ENCODE data around the gene TMPRSS13.

TMPRSS13 gene

DNA sequence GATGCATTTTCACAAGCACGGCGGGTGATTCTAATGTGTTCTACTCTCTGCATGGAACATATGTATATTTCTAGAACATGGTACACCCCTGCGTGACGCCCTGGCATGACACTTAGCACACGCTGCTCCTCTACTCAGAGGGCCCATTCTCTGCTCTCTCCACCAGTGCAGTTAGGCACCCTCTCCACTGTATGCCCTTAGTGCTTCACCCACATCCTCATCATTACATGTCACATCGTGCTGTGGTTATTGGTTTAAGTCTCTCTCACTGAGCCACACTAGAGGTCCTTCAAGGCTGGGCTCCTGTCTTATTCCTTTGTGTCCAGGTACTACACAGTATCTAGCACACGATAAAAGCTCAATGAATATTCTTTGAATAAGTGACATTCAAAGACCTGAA lies 16.7 kb downstream of the TMPRSS13 start:
- no peaks in the 10 kb centered on the region for H3K9me3 ChIP-seq
- TF ChIP-seq, protein P1, sequence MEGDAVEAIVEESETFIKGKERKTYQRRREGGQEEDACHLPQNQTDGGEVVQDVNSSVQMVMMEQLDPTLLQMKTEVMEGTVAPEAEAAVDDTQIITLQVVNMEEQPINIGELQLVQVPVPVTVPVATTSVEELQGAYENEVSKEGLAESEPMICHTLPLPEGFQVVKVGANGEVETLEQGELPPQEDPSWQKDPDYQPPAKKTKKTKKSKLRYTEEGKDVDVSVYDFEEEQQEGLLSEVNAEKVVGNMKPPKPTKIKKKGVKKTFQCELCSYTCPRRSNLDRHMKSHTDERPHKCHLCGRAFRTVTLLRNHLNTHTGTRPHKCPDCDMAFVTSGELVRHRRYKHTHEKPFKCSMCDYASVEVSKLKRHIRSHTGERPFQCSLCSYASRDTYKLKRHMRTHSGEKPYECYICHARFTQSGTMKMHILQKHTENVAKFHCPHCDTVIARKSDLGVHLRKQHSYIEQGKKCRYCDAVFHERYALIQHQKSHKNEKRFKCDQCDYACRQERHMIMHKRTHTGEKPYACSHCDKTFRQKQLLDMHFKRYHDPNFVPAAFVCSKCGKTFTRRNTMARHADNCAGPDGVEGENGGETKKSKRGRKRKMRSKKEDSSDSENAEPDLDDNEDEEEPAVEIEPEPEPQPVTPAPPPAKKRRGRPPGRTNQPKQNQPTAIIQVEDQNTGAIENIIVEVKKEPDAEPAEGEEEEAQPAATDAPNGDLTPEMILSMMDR (IDR thresholded peaks at IDR 0.05) = no peak
- H3K27ac ChIP-seq = no peak overlapping the region
- no peaks in the 10 kb centered on the region for H3K27me3 ChIP-seq
- no peaks in the 10 kb centered on the region for H3K36me3 ChIP-seq
- H3K4me1 ChIP-seq (ENCODE audit: control insufficient read depth in 1 of 2, insufficient read depth in 1 of 2, low read depth in 1 of 2, low read length in 1 of 2) = no peaks in the 10 kb centered on the region
- no peak overlapping the region for H3K4me3 ChIP-seq (ENCODE audit: low read depth in 1 of 2, low read length in 1 of 2)

DNA sequence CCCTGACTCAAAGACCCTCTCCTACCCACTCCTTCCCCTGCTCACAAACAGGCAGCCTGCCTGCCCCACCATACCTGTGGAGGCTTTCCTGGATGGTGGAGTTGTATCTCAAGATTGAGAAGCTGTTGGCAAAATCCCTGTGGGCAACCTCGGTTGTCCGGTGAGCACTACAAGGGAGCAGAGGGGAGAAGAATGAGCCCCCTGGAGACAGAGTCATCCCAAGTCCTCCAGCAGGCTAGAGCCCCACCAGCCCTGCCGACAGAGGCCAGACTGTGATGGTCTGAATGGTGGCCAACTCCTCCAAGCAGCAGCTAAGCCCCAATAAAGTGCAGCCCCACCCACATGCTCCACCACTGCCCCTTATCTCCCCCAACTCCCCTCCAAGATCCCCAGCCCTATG lies 17.5 kb downstream of the TMPRSS13 start:
- H3K4me1 ChIP-seq (ENCODE audit: control insufficient read depth in 1 of 2, insufficient read depth in 1 of 2, low read depth in 1 of 2, low read length in 1 of 2) = no peaks in the 10 kb centered on the region
- no peak overlapping the region for H3K27ac ChIP-seq
- H3K4me3 ChIP-seq (ENCODE audit: low read depth in 1 of 2, low read length in 1 of 2) = no peak overlapping the region
- H3K9me3 ChIP-seq = no peaks in the 10 kb centered on the region
- H3K27me3 ChIP-seq = no peaks in the 10 kb centered on the region
- H3K36me3 ChIP-seq = no peaks in the 10 kb centered on the region
- TF ChIP-seq, protein P1 (IDR thresholded peaks at IDR 0.05) = no peak

DNA sequence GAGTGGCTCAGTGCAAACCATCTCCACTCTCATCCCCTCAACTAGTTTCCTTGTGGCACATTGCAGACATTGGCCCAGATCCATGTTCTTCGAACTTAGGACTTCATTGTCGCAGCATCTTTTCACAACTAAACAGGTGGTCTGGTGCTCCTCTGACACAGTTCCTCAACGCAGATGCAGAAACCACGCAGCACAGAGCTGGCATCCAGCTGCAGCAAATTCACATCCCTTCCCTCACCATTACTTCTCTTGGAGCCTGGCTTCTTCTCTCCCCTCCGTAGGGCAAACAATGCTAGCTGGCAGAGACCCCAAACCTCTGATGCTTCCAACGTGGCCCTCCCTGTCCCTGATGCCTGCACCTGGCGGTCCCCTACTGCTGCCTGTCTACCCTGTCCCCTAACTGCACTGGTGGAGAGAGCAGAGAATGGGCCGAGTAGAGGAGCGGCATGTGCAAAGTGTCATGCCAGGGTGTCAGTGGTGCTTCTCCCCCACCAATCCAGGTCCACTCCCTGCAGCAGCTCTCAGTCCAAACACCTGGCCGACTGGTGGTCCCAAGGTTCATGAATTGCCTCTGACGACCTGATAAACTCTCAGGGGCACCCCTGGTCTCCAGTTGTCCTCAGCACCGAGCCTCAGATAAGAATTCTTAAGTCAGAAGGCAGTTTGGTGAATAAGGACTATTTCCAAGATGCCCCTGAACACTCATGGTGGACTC lies 18.1 kb downstream of the TMPRSS13 start:
- TF ChIP-seq, protein P1 (IDR thresholded peaks at IDR 0.05) = no peak
- H3K27me3 ChIP-seq = no peaks in the 10 kb centered on the region

DNA sequence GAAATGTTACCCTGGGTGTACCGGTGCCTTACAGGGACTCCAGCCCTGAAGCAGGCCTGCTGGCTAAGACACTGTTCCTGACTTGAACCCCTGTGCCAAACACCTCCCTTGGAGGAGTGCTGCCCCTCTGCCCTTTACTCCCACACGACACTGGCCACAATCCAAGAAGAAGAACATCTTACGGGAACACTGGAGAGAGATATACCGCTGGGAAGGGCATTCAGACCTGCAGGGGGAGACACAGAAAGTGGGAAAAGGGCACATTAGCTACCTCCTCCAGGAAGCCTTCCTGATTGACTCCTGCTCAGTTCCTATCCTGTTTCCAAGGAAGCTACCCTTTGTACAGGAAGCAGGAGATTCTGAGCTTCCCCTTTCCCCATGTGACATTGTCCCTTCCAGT lies 18.7 kb downstream of the TMPRSS13 start:
- Histone ChIP-seq H3K4me3 (ENCODE audit: low read depth in 1 of 2, low read length in 1 of 2) (no peak overlapping the region), H3K36me3 (no peaks in the 10 kb centered on the region), H3K4me1 (ENCODE audit: control insufficient read depth in 1 of 2, insufficient read depth in 1 of 2, low read depth in 1 of 2, low read length in 1 of 2) (no peaks in the 10 kb centered on the region), H3K27me3 (no peaks in the 10 kb centered on the region), H3K9me3 (no peaks in the 10 kb centered on the region), H3K27ac (no peak overlapping the region)
- TF ChIP-seq, protein P1 (IDR thresholded peaks at IDR 0.05) = no peak

More for the DNA sequence above, 18.1 kb downstream of the TMPRSS13 start:
- Histone ChIP-seq H3K36me3 (no peaks in the 10 kb centered on the region), H3K4me3 (ENCODE audit: low read depth in 1 of 2, low read length in 1 of 2) (no peak overlapping the region), H3K27ac (no peak overlapping the region), H3K9me3 (no peaks in the 10 kb centered on the region), H3K4me1 (ENCODE audit: control insufficient read depth in 1 of 2, insufficient read depth in 1 of 2, low read depth in 1 of 2, low read length in 1 of 2) (no peaks in the 10 kb centered on the region)

DNA sequence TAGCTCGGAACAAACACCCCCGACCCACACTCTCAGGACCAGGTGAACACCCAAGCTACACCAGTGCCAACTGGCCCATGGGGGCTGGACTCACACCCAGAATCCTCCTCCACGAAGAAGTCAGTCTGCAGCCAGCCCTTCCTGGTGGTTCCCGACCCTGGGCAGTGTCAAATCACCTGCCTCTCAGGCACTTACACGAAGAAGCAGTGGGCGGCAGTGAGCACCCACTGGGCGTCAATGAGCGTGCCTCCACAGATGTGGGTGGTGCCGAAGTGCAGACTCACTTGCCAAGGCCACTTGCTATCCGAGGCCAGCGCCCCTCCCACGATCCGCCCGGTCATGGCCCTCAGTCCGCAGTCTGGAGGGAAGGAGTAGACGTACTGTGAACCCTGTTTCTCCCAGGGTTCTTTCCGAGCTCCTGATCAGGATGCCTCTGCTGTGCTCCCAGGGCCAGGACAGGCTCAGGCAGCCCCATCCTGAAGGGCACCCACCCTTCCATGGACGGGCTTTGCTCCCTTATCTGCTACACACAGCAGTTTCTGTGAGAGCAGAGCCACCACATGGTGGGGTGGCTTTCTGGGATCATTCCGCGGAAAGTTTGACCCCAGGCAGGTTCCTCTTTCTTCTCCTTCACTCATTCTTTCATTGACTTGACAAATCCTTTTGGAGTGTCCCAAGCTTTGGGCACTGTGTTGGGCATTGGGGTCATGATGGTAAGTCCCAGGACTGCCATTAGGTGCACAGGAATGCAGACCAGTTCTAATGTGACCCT lies 19.4 kb downstream of the TMPRSS13 start:
- TF ChIP-seq, protein P1 (IDR thresholded peaks at IDR 0.05) = no peak
- H3K4me3 ChIP-seq (ENCODE audit: low read depth in 1 of 2, low read length in 1 of 2) = no peak overlapping the region
- H3K4me1 ChIP-seq (ENCODE audit: control insufficient read depth in 1 of 2, insufficient read depth in 1 of 2, low read depth in 1 of 2, low read length in 1 of 2) = no peaks in the 10 kb centered on the region
- H3K9me3 ChIP-seq = no peaks in the 10 kb centered on the region
- no peaks in the 10 kb centered on the region for H3K36me3 ChIP-seq
- H3K27ac ChIP-seq = no peak overlapping the region
- H3K27me3 ChIP-seq = no peaks in the 10 kb centered on the region
